ENCODE measurements around the gene HBG2.
"Not testable (repeated sequence)": the region's sequence is repeated elsewhere in the genome, so short reads cannot be mapped to it uniquely, and the experiment has no call there.

Gene HBG2

DNA sequence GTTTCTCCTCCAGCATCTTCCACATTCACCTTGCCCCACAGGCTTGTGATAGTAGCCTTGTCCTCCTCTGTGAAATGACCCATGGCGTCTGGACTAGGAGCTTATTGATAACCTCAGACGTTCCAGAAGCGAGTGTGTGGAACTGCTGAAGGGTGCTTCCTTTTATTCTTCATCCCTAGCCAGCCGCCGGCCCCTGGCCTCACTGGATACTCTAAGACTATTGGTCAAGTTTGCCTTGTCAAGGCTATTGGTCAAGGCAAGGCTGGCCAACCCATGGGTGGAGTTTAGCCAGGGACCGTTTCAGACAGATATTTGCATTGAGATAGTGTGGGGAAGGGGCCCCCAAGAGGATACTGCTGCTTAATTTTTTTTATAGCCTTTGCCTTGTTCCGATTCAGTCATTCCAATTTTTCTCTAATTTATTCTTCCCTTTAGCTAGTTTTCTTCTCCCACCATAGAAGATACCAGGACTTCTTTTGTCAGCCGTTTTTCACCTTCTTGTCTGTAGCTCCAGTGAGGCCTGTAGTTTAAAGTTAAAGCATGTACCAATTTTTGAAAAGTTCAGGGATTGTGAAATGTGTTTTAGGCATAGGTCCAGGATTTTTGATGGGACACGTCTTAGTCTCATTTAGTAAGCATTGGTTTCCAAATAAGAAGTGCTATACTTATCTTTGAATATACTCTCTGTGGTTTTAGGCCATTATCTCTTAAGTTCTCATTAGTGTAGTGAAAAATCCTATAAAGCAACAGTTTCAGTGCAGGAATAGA is at the start of gene HBG2:
Gene HBG2, minus strand, starts transcription at position 136 of the 768 bp plus-strand sequence. Its CDS starts 53 bp downstream, at position 83.
- not testable (repeated sequence) for DNase-seq

DNA sequence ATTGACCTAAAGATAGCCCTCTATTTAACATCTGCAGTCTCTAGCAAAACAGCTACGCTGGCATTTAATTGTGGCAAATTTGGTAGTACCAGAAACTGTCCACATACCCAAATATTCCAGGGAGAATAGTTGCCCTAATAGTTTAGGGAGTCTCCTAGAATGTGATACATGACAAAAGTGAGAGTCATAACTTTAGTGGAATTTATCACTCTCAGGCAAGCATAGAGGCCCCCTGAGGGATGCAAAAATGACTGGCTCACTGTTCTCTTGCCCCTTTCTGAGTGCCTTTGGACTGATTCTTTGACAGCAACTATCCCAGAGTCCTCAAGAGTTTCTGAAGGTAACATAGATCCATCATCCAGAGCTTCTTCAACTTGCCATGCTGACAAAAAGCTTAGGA is 49.5 kb upstream of the HBG2 start:
- no peak for DNase-seq

GRCh38 chr11:5303626-5304025 is 49.0 kb upstream of the HBG2 start:
- DNase-seq: no peak

DNA sequence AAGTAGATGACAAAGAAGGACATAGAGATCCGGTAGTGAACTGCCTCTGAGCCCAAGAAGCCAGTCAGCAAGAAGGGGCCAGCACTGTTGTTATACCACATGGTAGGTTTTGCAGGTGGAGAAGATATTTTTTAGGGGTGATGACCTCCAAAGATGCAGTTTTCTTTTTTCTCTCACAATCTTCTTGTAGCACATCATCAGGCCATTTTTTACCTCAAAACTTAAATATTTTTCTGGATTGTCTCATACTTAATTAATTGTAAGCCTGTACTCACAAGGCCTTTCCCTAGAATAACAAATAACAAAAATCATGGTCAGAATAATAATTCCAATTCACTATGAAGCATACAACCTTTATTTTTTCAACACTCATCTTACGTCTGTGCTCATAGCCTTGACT is 47.3 kb upstream of the HBG2 start, which contains the start of gene OR51B4:
Gene OR51B4, minus strand, starts transcription at position 101 of the 400 bp plus-strand sequence. Its CDS starts 0 bp downstream, at position 101.
- no peak for DNase-seq

- DNase-seq: no peak
These were observed 45.7 kb upstream of the HBG2 start for GRCh38 chr11:5300251-5300650.

GRCh38 chr11:5298451-5298850 is 43.9 kb upstream of the HBG2 start:
- DNase-seq: no peak

- DNase-seq: no peak
These were observed 43.2 kb upstream of the HBG2 start for GRCh38 chr11:5297721-5298323.

DNA sequence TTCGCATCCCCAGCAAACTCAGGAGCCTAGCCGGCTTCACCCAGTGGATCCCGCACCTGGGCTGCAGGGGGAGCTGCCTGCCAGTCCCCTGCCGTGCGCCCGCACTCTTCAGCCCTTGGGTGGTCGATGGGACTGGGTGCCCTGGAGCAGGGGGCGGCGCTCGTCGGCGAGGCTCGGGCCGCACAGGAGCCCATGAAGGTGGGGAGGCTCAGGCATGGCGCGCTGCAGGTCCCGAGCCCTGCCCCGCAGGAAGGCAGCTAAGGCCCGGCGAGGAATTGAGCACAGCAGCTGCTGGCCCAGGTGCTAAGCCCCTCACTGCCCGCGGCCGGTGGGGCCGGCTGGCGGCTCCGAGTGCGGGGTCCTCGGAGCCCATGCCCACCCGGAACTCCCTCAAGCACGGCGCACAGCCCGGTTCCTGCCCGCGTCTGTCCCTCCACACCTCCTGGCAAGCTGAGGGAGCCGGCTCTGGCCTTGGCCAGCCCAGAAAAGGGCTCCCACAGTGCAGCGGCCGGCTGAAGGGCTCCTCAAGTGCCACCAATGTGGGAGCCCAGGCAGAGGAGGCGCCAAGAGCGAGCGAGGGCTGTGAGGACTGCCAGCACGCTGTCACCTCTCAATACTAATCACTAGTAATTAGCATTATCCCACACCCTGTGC is 39.9 kb upstream of the HBG2 start:
- not testable (repeated sequence) for DNase-seq

- DNase-seq: no peak
These were observed 38.4 kb upstream of the HBG2 start for GRCh38 chr11:5293028-5293427.

DNA sequence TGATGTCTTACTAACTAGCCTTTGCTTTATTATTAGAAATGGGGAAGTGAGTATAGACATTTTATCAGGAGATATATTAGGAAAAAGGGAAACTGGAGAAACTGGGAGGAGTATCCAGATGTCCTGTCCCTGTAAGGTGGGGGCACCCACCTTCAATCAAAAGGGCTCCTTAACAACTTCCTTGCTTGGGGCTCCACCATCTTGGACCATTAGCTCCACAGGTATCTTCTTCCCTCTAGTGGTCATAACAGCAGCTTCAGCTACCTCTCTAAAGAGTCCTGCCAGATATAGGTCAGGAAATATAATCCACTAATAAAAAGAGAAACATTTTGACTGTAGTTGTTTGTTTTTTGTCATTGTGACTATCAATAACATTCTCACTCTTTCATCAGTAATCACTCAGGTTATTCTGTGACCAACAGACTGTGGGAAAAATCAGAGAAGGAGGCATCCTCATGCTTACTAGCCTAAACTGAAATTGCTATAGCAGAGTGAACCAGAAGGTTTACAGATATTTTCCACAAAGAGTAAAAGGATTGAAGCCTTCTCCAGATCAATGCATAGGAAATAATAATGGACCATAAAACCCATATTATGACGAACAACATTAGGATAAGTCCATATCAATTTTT is 36.7 kb upstream of the HBG2 start:
- DNase-seq: no peak

GRCh38 chr11:5290106-5290505 is 35.5 kb upstream of the HBG2 start:
- DNase-seq: no peak

DNA sequence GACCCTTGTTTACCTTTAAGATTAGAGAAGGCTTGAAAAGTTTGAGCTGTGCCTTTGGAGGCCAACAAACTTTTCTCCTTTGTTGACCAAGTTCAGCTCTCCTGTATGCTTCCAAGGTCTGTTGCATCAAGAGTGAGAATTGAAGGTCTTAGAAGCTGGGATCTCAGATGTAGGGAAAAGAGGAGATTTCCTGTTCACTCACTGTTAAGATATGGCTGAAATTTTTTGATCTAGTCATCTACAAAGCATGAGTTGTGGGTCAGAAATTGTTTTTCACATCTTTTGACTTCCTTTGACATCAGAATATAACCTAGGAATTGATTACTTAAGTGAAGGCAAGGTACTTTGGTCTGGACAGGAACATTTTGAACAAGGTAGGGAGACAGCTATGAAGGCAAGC is 35.1 kb upstream of the HBG2 start:
- no peak for DNase-seq

DNA sequence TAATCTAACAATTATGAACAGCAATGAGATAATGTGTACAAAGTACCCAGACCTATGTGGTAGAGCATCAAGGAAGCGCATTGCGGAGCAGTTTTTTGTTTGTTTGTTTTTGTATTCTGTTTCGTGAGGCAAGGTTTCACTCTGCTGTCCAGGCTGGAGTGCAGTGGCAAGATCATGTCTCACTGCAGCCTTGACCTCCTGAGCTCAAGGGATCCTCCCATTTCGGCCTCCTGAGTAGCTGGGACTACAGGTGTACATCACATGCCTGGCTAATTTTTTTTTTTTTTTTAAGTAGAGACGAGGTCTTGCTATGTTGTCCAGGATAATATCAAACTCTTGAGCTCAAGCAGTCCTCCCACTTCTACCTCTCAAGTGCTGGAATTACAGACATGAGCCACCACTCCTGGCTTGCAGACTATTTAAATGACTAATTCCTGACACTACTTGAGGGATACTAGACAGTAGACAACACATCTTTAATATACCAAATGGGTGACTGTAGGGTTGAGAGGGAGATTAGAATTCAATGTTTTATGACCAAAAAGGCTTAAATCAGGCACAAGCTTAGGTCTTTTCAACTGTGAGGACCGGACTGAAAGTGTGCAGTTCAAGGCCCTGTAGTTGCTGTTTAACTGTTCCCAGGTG is 34.4 kb upstream of the HBG2 start:
- no peak for DNase-seq

GRCh38 chr11:5288108-5288905 is 33.7 kb upstream of the HBG2 start:
- DNase-seq: no peak

DNA sequence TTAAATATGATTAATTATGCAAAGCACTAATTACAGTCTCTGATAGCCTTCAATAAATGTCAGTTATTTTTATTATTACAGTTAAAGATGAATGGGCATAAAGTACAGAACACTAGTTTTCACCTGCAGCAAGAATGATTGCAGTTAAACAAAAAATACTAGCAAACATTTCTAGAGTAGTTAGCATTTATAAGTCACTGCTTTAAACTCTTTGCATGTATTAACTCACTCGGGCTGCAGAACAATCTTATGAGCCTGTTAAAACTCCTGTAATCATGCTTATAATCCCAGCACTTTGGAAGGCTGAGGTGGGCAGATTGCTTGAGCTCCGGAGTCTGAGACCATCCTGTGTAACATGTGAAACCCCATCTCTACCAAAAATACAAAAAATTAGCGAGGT is 32.3 kb upstream of the HBG2 start:
- no peak for DNase-seq

- no peak for DNase-seq
These were observed 31.8 kb upstream of the HBG2 start for GRCh38 chr11:5286351-5286750.

DNA sequence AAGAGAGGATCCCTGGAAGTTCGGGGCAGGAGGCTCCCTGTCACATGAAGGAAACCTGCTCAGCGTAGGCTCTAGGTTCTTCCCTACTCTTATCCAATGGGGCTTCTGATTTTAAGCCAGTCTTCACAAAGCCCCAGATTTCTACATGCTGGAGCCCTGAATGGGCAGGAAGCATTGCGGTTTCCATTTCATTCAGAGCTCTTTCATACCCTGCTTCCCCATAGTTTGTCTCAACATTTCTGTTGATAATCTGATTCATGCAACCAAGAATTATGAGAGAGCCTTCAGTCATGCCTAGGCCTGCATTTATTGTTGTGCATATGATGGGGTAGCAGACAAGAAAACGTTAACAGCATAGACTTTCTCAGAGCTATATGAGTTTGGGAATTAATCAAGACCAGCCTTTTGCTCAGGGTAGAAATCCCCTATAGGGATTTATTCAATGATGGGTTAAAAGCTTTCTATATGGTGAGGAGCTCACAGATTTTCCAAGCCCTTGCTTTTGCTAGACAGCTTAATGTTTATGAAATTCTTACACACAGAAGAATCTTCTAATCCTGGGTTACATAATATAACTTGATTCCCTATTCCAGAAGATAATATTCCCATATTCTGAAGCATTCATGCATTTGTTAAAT is 31.2 kb upstream of the HBG2 start:
- DNase-seq: no peak

DNA sequence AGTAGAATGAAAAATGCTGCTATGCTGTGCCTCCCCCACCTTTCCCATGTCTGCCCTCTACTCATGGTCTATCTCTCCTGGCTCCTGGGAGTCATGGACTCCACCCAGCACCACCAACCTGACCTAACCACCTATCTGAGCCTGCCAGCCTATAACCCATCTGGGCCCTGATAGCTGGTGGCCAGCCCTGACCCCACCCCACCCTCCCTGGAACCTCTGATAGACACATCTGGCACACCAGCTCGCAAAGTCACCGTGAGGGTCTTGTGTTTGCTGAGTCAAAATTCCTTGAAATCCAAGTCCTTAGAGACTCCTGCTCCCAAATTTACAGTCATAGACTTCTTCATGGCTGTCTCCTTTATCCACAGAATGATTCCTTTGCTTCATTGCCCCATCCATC is 30.1 kb upstream of the HBG2 start:
- DNase-seq: no peak

- DNase-seq: no peak
These were observed 29.3 kb upstream of the HBG2 start for GRCh38 chr11:5283882-5284281.

GRCh38 chr11:5283086-5283485 is 28.5 kb upstream of the HBG2 start:
- no peak for DNase-seq

DNA sequence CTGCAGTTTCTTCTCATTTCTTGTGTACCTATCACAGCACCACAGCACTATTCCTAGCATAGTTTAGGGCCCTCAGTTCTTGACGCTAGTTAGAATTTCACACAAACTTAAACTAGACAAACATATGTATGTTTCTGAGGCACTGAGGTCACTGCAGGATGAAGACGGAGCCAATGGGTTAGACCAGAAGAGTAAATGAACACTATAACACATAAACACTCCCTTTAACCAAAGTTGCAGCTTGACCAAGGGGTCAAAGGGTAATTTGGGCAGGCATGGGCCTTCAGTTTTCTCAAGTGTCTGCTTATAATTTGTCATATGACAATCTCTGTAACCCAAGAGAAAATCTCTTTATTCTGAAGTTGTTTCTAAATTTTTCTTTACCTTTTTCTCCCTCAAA is 28.0 kb upstream of the HBG2 start:
- no peak for DNase-seq

DNA sequence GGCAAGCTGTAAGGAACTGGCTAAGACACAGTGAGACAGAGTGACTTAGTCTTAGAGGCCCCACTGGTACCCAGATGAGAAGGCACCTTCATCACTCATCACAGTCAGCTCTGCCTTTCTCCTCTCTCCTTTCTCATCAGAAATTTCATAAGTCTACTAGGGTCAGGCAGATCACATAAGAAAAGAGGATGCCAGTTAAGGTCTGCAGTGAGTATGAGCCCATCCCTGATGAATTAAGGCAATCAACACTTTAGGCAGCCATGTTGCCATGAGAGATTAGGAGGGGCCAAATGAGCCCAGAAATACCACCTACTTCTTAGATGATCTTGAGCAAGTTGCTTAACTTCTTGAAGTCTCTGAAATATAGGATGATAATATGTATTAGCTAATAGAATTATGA is 27.0 kb upstream of the HBG2 start:
- no peak for DNase-seq

Measured in CD4-positive, alpha-beta T cell treated with Interleukin-1 beta for 1 hour (primary cell).